Epithelial cell of proximal tubule (primary cell): ENCODE results near the gene CEP164. TPM values are rescaled to one million over a fixed set of nuclear protein-coding genes. Genes with fewer than 3 reads are reported as not detected.

Source experiments
- DNase-seq: peaks from one replicate; pipeline ENCODE4 v3.0.0-alpha.2; 2011; ENCODE audit warnings: low read depth
- H3K4me3 ChIP-seq: 2 replicates; pipeline ENCODE4 v1.5.1; 2011; ENCODE audit warnings: low read depth, mild to moderate bottlenecking, low read length
- CTCF ChIP-seq: conservative IDR thresholded peaks from 2 replicates; pipeline ENCODE4 v1.5.1; 2012; ENCODE audit warnings: low read depth, mild to moderate bottlenecking, low read length
- total RNA-seq: library from RNA; depleted of rRNA; stranded (reverse); fragments of >200 nt; gene quantifications from 2 replicates; pipeline ENCODE4 v1.2.3, GENCODE V29; 2015

The CEP164 gene
- total RNA-seq, 1 donor from 2014 or later, result 20.2 TPM

DNA sequence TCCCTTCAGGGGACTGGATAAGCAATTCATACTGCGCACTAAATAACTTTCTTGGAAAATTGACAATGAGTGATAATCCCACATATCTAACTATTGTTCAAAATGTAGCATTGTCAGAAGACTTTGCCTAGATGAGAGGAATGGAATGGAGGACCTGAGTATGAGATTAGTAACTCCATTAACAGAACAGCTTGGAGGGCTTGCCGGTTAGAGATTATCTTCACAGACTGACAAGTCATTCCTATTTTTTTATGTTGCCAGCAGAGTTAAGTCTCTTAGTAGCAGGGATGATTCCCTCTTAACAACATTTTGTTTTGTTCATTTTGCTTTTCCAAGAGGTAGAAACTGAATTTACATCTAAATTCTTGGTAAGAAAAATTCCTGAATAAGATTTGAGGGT, 43.6 kb upstream of the CEP164 start:
- TF ChIP-seq CTCF, result no peak
- DNase-seq, result no peak
- no peak overlapping the region for H3K4me3 ChIP-seq

DNA sequence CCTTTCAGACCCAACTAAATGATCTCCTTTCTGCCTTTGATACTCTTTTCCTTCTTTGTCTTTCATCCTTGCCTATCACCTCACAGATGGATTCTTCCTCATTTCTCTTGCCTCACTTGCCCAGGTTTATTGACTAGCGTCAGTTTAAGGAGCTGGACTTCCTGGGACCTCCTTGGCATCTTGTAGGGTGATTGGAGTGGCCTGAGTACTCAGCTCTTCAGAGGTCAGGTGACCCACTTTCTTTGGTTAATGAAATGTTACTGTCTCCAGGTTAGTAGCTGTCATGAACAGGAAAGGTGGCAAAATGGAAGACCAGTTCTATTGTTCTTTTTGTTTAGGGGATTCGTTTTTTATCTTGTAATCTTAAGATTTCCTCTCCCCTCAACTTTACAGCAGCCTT, 41.1 kb upstream of the CEP164 start:
- DNase-seq, result no peak
- no peak overlapping the region for H3K4me3 ChIP-seq
- no peak for TF ChIP-seq CTCF

GRCh38 chr11:117287668-117288067, 40.0 kb upstream of the CEP164 start:
- no peak overlapping the region for H3K4me3 ChIP-seq
- DNase-seq, result no peak
- no peak for TF ChIP-seq CTCF

DNA sequence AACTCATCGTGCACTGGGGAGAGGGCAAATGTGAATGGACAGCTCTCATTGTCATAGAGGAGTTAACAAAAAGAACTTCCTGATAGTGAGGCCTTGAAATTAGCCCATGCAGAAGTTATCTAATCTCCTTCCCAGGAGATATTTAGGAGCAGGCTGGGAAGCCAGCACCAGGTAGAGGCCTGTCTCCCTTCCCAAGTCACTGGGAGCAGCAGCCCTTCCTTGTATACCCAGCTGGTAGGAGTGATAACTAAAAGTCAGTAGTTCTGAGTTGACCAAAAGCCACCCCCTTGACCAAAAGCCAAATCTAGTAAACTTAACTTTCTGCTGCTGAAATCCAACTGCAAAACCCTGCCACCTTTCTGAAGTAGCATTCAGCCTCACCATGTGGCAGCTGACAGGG, 37.9 kb upstream of the CEP164 start:
- H3K4me3 ChIP-seq, result no peak overlapping the region
- no peak for DNase-seq
- TF ChIP-seq CTCF, result no peak

DNA sequence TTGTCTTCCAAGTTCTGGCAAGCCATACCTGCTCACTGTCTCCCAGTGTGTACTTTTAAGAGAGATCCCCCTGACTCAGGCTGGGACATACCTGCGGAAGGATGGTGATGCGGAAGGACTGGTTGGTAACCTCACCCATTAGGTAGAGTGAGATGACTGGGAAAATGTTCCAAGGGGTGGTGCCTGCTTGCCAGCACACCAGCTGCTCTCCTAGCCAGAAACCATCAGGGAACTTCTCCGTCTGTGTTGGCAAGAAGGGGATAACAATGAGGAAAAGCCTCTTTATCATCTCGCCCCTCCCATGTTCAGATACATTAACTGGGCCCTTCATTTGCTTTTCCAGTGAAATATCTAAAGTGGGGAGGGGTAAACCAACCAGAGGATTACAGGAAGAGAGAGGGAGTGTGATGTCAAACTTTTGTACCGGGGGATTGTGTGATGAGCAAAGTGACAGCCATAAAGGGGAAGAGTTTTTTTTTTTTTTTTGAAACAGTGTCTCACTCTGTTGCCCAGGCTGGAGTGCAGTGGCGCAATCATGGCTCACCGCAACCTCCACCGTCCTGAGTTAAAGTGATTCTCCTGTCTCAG, 36.8 kb upstream of the CEP164 start, which contains the start of gene BACE1-AS:
BACE1-AS (plus strand) TSS at position 538 of the 588 bp plus-strand sequence.
- TF ChIP-seq CTCF, result no peak
- DNase-seq, result no peak

DNA sequence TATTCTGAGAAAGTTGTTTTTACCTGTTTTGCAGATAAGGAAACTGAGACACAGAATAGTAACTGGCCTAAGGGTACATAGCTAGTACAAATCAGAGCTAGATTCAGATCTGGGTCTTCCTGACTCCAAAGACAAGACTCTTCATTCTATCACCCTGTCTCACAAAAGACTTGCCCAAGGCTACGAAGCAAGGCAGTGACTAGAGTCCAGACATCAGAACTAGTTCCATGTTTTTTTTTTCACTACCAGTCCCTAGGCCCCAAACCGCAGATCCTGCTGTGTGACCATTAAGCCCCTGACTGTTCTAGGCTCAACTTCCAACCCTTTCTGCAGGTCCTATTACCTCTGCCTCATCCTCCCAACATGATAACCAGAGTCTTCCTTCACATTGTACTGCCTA, 35.0 kb upstream of the CEP164 start:
- TF ChIP-seq CTCF, result no peak
- H3K4me3 ChIP-seq, result no peak overlapping the region
- no peak for DNase-seq

More for the DNA sequence above, 36.8 kb upstream of the CEP164 start, which contains the start of gene BACE1-AS:
- H3K4me3 ChIP-seq, result no peak within 1 kb of the TSS

- H3K4me3 ChIP-seq, result no peak overlapping the region
- DNase-seq, result no peak
- no peak for TF ChIP-seq CTCF
These were observed 32.1 kb upstream of the CEP164 start for GRCh38 chr11:117295438-117296137.
